ENCODE data around the gene GPR137. TPM values are rescaled to one million over a fixed set of nuclear protein-coding genes. Genes with fewer than 3 reads are reported as not detected.

GPR137 gene
- total and polyA plus RNA-seq, 10 of the 15 experiments (the other 5 are each of a cell fraction or from before 2014, with no cell fraction given), result 0.37 to 29.2 (median 13.8) TPM

GRCh38 chr11:64269540-64270220, 16.0 kb upstream of the GPR137 start (continued):
- TF ChIP-seq TCF3 (IDR thresholded peaks at IDR 0.05; ENCODE audit: borderline replicate concordance, insufficient read depth, low read depth, low read length), result peak; percentile 5; the same call in 1 of the 2 replicates
- no peak for TF ChIP-seq MYB (IDR thresholded peaks at IDR 0.05; ENCODE audit: borderline replicate concordance, low read depth, low read length)
- no peak for TF ChIP-seq SMARCA5 (IDR thresholded peaks at IDR 0.05)
- peak; percentile 53 for TF ChIP-seq ZBTB11 (CRISPR knock-in tag; IDR thresholded peaks at IDR 0.05)
- TF ChIP-seq CBX5 (IDR thresholded peaks at IDR 0.05; ENCODE audit: low read depth), result no peak; the same call in 1 of the 2 replicates
- TF ChIP-seq MLLT1 (IDR thresholded peaks at IDR 0.05), result no peak; the same call in 1 of the 2 replicates
- TF ChIP-seq HDGF (IDR thresholded peaks at IDR 0.05), result no peak
- no peak for TF ChIP-seq USF1 (IDR thresholded peaks at IDR 0.05; ENCODE audit: borderline replicate concordance, extremely low read length, insufficient read depth, low read depth, low read length)
- TF ChIP-seq CEBPB (IDR thresholded peaks at IDR 0.05; ENCODE audit: borderline replicate concordance in 1 of 2, low read depth in 2 of 2, low read length in 2 of 2), result peak in 1 of 2 experiments; percentile 48; a peak in 1 of 4 replicates
- TF ChIP-seq YBX1 (IDR thresholded peaks at IDR 0.05), result no peak
- TF ChIP-seq SRF (IDR thresholded peaks at IDR 0.05; ENCODE audit: low read depth in 2 of 2, low read length in 2 of 2), result peak; percentile 68 to 85
- no peak for TF ChIP-seq STAT3 (IDR thresholded peaks at IDR 0.05; ENCODE audit: low read depth, low read length)
- peak; percentile 75 for TF ChIP-seq POLR2AphosphoS5 (IDR thresholded peaks at IDR 0.05; ENCODE audit: low read length)
- no peak for TF ChIP-seq HDAC2 (IDR thresholded peaks at IDR 0.05)
- no peak for TF ChIP-seq NFXL1 (IDR thresholded peaks at IDR 0.05; ENCODE audit: borderline replicate concordance)
- no peak for TF ChIP-seq NFYB (IDR thresholded peaks at IDR 0.05; ENCODE audit: insufficient read depth, low read depth, low read length)
- TF ChIP-seq BHLHE40 (IDR thresholded peaks at IDR 0.05; ENCODE audit: borderline replicate concordance in 1 of 2, low read depth in 2 of 2, low read length in 1 of 2), result peak; percentile 32 to 40; a peak in 2 of 4 replicates
- TF ChIP-seq MYC (IDR thresholded peaks at IDR 0.05; ENCODE audit: insufficient read depth, insufficient read length, insufficient replicate concordance, low read length, severe bottlenecking), result no peak
- peak; percentile 88 for TF ChIP-seq E4F1 (IDR thresholded peaks at IDR 0.05; ENCODE audit: borderline replicate concordance, partially characterized antibody)
- TF ChIP-seq USF2 (IDR thresholded peaks at IDR 0.05; ENCODE audit: borderline replicate concordance, low read depth, low read length), result no peak
